Tibial nerve (tissue), 4 donors: ENCODE measurements around the gene BRIP1. TPM values are rescaled to one million over a fixed set of nuclear protein-coding genes. Genes with fewer than 3 reads are reported as not detected.

ENCODE experiments used
- DNase-seq, 2 donors: peaks; one replicate each; pipeline ENCODE4 v3.0.0-alpha.2; 2019; ENCODE audit warnings: low spot score in 2 of 2
- H3K27ac ChIP-seq, 4 donors: fragments of 200-600 bp; sonication (generic) in 3 of 4; one replicate each; pipeline ENCODE4 v1.5.1; 2017 to 2019; ENCODE audit warnings: mild to moderate bottlenecking in 1 of 4
- H3K27me3 ChIP-seq, 2 donors: fragments of 200-600 bp; sonication (generic) in 1 of 2; one replicate each; pipeline versions ENCODE4 v1.5.1 to v1.6.0; 2017 to 2019
- H3K36me3 ChIP-seq, 3 donors: fragments of 200-600 bp; sonication (generic); one replicate each; pipeline ENCODE4 v1.5.1; 2018 to 2019
- H3K4me1 ChIP-seq, 4 donors: fragments of 200-600 bp; sonication (generic) in 3 of 4; one replicate each; pipeline ENCODE4 v1.5.1; 2017 to 2019
- H3K4me3 ChIP-seq, 4 donors: fragments of 200-600 bp; sonication (generic) in 3 of 4; one replicate each; pipeline ENCODE4 v1.5.1; 2017 to 2019; ENCODE audit warnings: mild to moderate bottlenecking in 1 of 4, moderate library complexity in 1 of 4
- H3K9me3 ChIP-seq, 4 donors: fragments of 200-600 bp; sonication (generic) in 3 of 4; one replicate each; pipeline ENCODE4 v1.5.1; 2017 to 2019
- EP300 ChIP-seq, 2 donors: sonication (generic); formaldehyde crosslinking; IDR thresholded peaks; one replicate each; pipeline ENCODE4 v1.6.1; 2017; ENCODE audit warnings: antibody characterized with exemption in 2 of 2, mild to moderate bottlenecking in 1 of 2
- POLR2A ChIP-seq, 2 donors: fragments of 450-650 bp; IDR thresholded peaks; one replicate each; pipeline ENCODE4 v1.6.1; 2017; ENCODE audit warnings: antibody characterized with exemption in 2 of 2, mild to moderate bottlenecking in 2 of 2, moderate library complexity in 2 of 2
- WGBS, 2 donors: methylation state at CpG; one replicate each; pipeline ENCODE4 v1.1.5; 2018; 5-methylcytosine and 5-hydroxymethylcytosine counted together
- total RNA-seq, 4 donors: library from RNA; depleted of rRNA; stranded (reverse); fragments of >200 nt; gene quantifications; one replicate each; pipeline ENCODE4 v1.1.0, GENCODE V29; 2016
- TF ChIP-seq, protein P1 (sequence below), 5 experiments: fragments of 200-600 bp in 3 of 5; fragments of 450-650 bp in 2 of 5; sonication (generic) in 3 of 5; IDR thresholded peaks; one replicate each; pipeline ENCODE4 v1.5.1; 2016 to 2019; ENCODE audit warnings: antibody characterized with exemption in 5 of 5, mild to moderate bottlenecking in 3 of 5, moderate library complexity in 2 of 5

Gene BRIP1
- total RNA-seq, 4 donors from 2014 or later = 0.42 to 3.9 (median 0.89) TPM

DNA sequence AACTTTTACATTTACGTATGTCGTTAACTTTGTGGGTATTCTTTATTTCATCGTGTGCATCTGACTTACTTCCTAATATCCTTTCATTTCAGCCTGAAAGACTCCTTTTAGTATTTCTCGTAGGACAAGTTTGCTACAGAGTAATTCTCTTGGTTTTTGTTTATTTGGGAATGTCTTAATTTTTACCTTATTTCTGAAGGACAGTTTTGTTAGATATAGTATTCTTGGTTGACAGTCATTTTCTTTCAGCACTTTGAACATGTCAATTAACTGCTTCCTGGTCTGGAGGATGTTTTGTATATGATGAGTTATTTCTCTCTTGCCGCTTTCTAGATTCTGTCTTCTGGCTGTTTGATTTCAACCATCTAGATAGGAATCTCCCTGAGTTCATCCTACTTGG lies 163.1 kb downstream of the BRIP1 start:
- Histone ChIP-seq H3K36me3 (no peaks in the 10 kb centered on the region), H3K4me3 (no peak overlapping the region), H3K4me1 (no peaks in the 10 kb centered on the region), H3K9me3 (peaks cover 0 to 44% (median 18%) of the 10 kb centered on the region in 4 donors), H3K27ac (no peak overlapping the region), H3K27me3 (no peaks in the 10 kb centered on the region)
- WGBS, 2 donors = 98% methylated on average over 5 of the region's 5 CpGs
- no peak for DNase-seq
- TF ChIP-seq EP300 (IDR thresholded peaks at IDR 0.05) (no peak), POLR2A (IDR thresholded peaks at IDR 0.05) (no peak)
- TF ChIP-seq, protein P1, sequence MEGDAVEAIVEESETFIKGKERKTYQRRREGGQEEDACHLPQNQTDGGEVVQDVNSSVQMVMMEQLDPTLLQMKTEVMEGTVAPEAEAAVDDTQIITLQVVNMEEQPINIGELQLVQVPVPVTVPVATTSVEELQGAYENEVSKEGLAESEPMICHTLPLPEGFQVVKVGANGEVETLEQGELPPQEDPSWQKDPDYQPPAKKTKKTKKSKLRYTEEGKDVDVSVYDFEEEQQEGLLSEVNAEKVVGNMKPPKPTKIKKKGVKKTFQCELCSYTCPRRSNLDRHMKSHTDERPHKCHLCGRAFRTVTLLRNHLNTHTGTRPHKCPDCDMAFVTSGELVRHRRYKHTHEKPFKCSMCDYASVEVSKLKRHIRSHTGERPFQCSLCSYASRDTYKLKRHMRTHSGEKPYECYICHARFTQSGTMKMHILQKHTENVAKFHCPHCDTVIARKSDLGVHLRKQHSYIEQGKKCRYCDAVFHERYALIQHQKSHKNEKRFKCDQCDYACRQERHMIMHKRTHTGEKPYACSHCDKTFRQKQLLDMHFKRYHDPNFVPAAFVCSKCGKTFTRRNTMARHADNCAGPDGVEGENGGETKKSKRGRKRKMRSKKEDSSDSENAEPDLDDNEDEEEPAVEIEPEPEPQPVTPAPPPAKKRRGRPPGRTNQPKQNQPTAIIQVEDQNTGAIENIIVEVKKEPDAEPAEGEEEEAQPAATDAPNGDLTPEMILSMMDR (IDR thresholded peaks at IDR 0.05) = no peak

DNA sequence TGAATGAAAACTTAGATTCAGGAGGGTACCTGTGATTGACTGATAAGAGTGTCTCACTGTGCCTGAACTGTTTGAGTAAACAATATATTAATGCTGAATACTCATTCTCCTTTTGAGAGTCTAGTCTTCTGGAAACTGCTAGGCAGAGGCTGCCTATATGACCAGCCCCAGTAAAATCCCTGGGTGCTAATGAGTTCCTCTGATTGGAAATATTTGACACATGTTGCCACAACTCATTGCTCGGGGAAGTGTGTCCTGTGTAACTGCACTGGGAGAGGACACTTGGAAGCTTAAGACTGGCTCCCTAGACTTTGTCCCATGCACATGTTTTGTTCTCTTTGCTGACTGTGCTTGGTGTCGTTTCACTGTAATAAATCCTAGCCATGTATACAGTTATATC lies 163.6 kb downstream of the BRIP1 start:
- Histone ChIP-seq H3K4me3 (no peak overlapping the region), H3K27ac (no peak overlapping the region), H3K9me3 (peaks cover 0 to 44% (median 18%) of the 10 kb centered on the region in 4 donors), H3K27me3 (no peaks in the 10 kb centered on the region), H3K4me1 (no peaks in the 10 kb centered on the region), H3K36me3 (no peaks in the 10 kb centered on the region)
- no peak for DNase-seq
- TF ChIP-seq, protein P1 (IDR thresholded peaks at IDR 0.05) = no peak
- TF ChIP-seq POLR2A (IDR thresholded peaks at IDR 0.05) (no peak), EP300 (IDR thresholded peaks at IDR 0.05) (no peak)
- 96 to 97% methylated on average over 2 of the region's 2 CpGs for WGBS, 2 donors

DNA sequence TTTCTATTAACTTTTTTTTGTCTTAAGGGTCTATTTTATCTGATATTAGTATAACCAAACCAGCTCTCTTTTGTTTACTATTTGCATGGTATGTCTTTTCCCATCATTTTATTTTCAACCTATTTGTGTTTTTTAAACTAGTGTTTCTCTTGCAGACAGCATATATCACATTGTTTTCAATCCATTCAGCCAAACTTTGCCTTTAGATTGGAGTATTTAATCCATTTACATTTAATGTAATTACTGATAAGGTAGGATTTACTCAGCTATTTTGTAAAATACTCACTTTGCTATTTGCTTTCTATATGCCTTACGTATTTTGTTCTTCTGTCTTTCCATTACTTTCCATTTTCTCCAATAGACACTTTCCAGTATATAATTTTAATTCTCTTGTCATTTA lies 164.3 kb downstream of the BRIP1 start:
- WGBS, 2 donors = 92 to 100% methylated on average over 1 of the region's 1 CpG

GRCh38 chr17:61698244-61698643 lies 165.1 kb downstream of the BRIP1 start:
- H3K4me1 ChIP-seq = no peaks in the 10 kb centered on the region
- 98 to 99% methylated on average over 2 of the region's 2 CpGs for WGBS, 2 donors
- TF ChIP-seq, protein P1 (IDR thresholded peaks at IDR 0.05) = no peak
- TF ChIP-seq POLR2A (IDR thresholded peaks at IDR 0.05) = no peak
- TF ChIP-seq EP300 (IDR thresholded peaks at IDR 0.05) = no peak

More for the DNA sequence above, 164.3 kb downstream of the BRIP1 start:
- no peak overlapping the region for H3K27ac ChIP-seq
- no peak overlapping the region for H3K4me3 ChIP-seq
- no peaks in the 10 kb centered on the region for H3K36me3 ChIP-seq
- H3K4me1 ChIP-seq = no peaks in the 10 kb centered on the region
- no peaks in the 10 kb centered on the region for H3K27me3 ChIP-seq
- peaks cover 0 to 44% (median 17%) of the 10 kb centered on the region in 4 donors for H3K9me3 ChIP-seq
- DNase-seq = no peak
- TF ChIP-seq, protein P1 (IDR thresholded peaks at IDR 0.05) = no peak
- no peak for TF ChIP-seq EP300 (IDR thresholded peaks at IDR 0.05)
- TF ChIP-seq POLR2A (IDR thresholded peaks at IDR 0.05) = no peak

GRCh38 chr17:61695779-61696337 lies 167.5 kb downstream of the BRIP1 start:
- Histone ChIP-seq H3K27me3 (no peaks in the 10 kb centered on the region), H3K4me3 (no peak overlapping the region), H3K36me3 (no peaks in the 10 kb centered on the region), H3K4me1 (no peaks in the 10 kb centered on the region), H3K27ac (no peak overlapping the region), H3K9me3 (peaks cover 0 to 29% (median 12%) of the 10 kb centered on the region in 4 donors)
- 92 to 95% methylated on average over 2 of the region's 2 CpGs for WGBS, 2 donors
- DNase-seq = no peak
- TF ChIP-seq EP300 (IDR thresholded peaks at IDR 0.05) (no peak), POLR2A (IDR thresholded peaks at IDR 0.05) (no peak)
- TF ChIP-seq, protein P1 (IDR thresholded peaks at IDR 0.05) = no peak

More at GRCh38 chr17:61698244-61698643, 165.1 kb downstream of the BRIP1 start:
- peaks cover 0 to 44% (median 16%) of the 10 kb centered on the region in 4 donors for H3K9me3 ChIP-seq
- no peak overlapping the region for H3K27ac ChIP-seq
- DNase-seq = no peak
- no peaks in the 10 kb centered on the region for H3K27me3 ChIP-seq
- H3K4me3 ChIP-seq = no peak overlapping the region
- H3K36me3 ChIP-seq = no peaks in the 10 kb centered on the region
